NB4 (cell line): ENCODE results near the gene FBXO28.

Experiments used
- DNase-seq: peaks from one replicate; pipeline ENCODE4 v3.0.0; 2010; ENCODE audit warnings: low read depth
- H3K4me3 ChIP-seq: one replicate; pipeline ENCODE4 v1.5.1; 2011; ENCODE audit warnings: mild to moderate bottlenecking, low read depth, low read length, moderate library complexity
- MAX ChIP-seq: IDR thresholded peaks from 2 replicates; pipeline ENCODE4 v1.6.1; 2011; ENCODE audit warnings: low read depth, low read length
- MYC ChIP-seq: IDR thresholded peaks from 2 replicates; pipeline ENCODE4 v1.6.1; 2011; ENCODE audit warnings: low read depth, low read length
- POLR2A ChIP-seq: IDR thresholded peaks from 2 replicates; pipeline ENCODE4 v1.6.1; 2011; ENCODE audit warnings: mild to moderate bottlenecking; ENCODE audit not compliant: insufficient read length; ENCODE audit errors: extremely low read depth
- TF ChIP-seq, protein P1 (sequence below): IDR thresholded peaks from one replicate; pipeline ENCODE4 v1.5.1; 2012; ENCODE audit warnings: low read depth, low read length

FBXO28 gene

DNA sequence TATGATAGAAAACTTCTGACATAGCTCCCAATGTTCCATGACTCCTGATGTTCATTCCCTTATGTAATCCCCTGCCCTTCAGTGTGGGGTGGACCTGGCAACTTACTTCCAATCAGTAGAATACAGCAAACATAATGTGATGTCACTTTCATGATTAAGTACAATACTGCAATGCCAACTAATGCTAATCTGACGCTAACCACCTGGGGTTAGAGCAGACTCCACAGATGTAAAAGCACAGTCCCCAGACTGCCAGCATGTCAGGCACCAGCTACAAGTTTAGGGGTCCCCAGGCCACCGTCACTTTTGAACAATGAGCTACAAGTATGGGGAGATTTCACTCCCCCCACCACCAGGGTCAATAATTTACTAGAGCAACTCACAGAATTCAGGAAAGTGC, 32.3 kb upstream of the FBXO28 start:
- no peak overlapping the region for H3K4me3 ChIP-seq
- TF ChIP-seq MAX (no peak), MYC (no peak)

GRCh38 chr1:224082146-224082545, 31.8 kb upstream of the FBXO28 start:
- no peak overlapping the region for H3K4me3 ChIP-seq
- TF ChIP-seq, protein P1, sequence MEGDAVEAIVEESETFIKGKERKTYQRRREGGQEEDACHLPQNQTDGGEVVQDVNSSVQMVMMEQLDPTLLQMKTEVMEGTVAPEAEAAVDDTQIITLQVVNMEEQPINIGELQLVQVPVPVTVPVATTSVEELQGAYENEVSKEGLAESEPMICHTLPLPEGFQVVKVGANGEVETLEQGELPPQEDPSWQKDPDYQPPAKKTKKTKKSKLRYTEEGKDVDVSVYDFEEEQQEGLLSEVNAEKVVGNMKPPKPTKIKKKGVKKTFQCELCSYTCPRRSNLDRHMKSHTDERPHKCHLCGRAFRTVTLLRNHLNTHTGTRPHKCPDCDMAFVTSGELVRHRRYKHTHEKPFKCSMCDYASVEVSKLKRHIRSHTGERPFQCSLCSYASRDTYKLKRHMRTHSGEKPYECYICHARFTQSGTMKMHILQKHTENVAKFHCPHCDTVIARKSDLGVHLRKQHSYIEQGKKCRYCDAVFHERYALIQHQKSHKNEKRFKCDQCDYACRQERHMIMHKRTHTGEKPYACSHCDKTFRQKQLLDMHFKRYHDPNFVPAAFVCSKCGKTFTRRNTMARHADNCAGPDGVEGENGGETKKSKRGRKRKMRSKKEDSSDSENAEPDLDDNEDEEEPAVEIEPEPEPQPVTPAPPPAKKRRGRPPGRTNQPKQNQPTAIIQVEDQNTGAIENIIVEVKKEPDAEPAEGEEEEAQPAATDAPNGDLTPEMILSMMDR, result no peak
- TF ChIP-seq POLR2A, result no peak
- no peak for TF ChIP-seq MYC
- no peak for TF ChIP-seq MAX

More for the DNA sequence above, 32.3 kb upstream of the FBXO28 start:
- DNase-seq, result no peak

GRCh38 chr1:224084867-224085266, 29.0 kb upstream of the FBXO28 start:
- TF ChIP-seq MYC (no peak), POLR2A (no peak), MAX (no peak)
- H3K4me3 ChIP-seq, result no peak overlapping the region
- no peak for DNase-seq

More at GRCh38 chr1:224082146-224082545, 31.8 kb upstream of the FBXO28 start:
- no peak for DNase-seq

DNA sequence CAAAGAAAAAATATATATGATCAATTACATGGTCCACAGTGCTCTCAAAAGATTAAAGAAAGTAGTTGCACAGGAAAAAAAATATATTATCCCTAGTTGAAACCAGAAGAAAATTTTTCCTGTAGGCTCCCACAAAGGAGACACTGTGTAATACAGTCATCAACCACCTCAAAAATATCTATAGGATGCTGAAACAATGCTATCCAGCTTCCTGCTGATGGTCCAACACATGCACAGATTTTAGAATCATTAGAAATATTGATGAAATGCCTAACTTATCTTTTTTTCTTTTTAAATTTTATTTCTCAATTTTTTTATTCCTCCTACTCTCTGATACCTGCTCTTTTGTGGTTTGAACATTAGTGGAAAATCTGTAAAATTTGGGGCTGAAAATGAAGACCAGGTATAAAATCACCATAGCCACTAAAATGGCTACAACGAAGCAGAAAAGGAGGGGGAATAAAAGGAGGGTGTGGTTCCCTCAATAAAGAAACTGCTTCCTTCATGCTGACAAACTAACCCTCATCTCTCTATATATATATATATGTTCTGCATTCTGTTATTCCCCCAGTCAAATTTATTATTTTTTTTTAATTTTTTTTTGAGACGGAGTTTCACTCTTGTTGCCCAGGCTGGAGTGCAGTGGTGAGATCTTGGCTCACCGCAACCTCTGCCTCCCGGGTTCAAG, 28.3 kb upstream of the FBXO28 start:
- no peak for DNase-seq
- TF ChIP-seq MYC, result no peak
- TF ChIP-seq, protein P1, result no peak
- TF ChIP-seq POLR2A, result no peak
- no peak for TF ChIP-seq MAX
- no peak overlapping the region for H3K4me3 ChIP-seq

GRCh38 chr1:224087286-224087794, 26.6 kb upstream of the FBXO28 start:
- DNase-seq, result no peak
- TF ChIP-seq POLR2A (no peak), MAX (no peak), MYC (no peak)
- TF ChIP-seq, protein P1, result no peak
- H3K4me3 ChIP-seq, result no peak overlapping the region

GRCh38 chr1:224089583-224089982, 24.3 kb upstream of the FBXO28 start:
- TF ChIP-seq MAX (no peak), POLR2A (no peak), MYC (no peak)
- TF ChIP-seq, protein P1, result no peak
- DNase-seq, result no peak
- no peak overlapping the region for H3K4me3 ChIP-seq
